ENCODE data around the gene ANKS1B.

GRCh38 chr12:99598785-99599184, 386.0 kb downstream of the ANKS1B start:
- TF ChIP-seq CTCF (IDR thresholded peaks at IDR 0.05; ENCODE audit: low read length) (no peak), EZH2 (IDR thresholded peaks at IDR 0.05; ENCODE audit: borderline replicate concordance, low read length) (no peak)

Measured in OCI-LY1 (cell line).